Measurements from ENCODE around the gene BLOC1S6.
A peak's percentile ranks its signal among the peaks of the same experiment; 100 is the strongest.

Gene BLOC1S6

DNA sequence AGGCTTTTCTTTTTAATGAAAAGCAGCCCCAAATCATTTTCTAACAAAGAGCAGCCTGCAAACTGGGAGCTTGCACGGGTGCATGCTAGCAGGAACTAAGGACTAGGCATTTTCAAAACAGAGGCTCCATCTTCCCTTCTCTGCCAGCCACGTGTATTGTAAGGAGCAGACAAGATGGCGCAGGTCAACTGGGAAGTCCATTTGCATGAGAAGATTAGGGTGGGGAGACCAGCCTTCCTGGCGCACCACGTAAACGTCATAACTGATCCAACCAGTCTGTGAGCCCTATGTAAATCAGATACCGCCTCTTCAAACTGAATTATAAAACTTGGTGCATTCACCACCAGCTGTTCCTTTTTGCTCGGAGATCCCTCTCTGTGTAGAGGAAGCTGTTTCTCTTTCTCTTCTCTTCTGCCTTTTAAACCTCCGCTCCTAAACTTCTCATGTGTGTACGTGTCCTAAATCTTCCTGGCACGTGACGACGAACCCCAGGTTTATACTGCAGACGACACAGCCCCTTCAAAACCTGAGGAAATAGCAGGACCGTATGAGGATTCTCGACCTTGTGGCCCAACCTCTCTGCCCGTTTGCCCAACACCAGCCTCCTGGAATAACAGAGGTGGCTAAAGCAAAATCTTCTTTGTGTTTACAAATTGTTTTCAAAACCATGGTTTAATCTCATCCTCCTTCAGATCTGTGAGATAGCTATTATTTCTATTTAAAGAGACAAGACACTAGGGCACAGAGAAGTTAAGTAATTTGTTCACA is 38.2 kb upstream of the BLOC1S6 start:
- no peak overlapping the region for H3K4me3 ChIP-seq (ENCODE audit: low read depth, low read length)
- TF ChIP-seq CTCF (IDR thresholded peaks at IDR 0.05; ENCODE audit: low read depth, low read length), result no peak
- DNase-seq (ENCODE audit: low read depth, low spot score), result no peak
- in situ Hi-C loops (cut with HindIII; ENCODE audit: low sequenced_read_pairs), result no loop called here

DNA sequence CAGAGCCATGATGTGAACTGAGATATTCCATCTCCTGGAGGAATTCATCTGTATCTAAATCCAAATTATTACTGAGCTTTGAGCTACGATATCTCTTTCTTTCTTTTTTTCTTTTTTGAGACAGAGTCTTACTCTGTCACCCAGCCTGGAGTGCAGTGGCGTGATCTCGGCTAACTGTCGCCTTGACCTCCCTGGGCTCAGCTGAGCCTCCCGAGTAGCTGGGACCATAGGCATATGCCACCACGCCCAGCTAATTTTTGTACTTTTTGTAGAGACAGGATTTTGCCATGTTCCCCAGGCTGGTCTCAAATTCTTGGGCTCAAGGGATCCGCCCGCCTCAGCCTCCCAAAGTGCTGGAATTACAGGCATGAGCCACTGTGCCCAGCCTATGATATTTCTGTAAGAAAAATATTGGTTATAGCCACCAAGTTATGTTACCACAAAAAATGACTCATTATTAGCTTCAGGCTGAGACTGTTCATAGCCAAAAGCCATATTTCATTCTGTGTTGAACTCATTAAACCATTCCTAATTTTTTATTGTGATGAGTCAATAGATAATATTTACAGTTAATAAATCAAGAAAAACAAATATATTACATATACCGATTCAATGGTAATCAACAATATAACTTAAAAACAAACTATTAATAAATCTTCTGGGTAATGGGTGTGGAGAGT is 37.5 kb upstream of the BLOC1S6 start:
- DNase-seq (ENCODE audit: low read depth, low spot score), result peak; percentile 22
- TF ChIP-seq CTCF (IDR thresholded peaks at IDR 0.05; ENCODE audit: low read depth, low read length), result no peak
- no peak overlapping the region for H3K4me3 ChIP-seq (ENCODE audit: low read depth, low read length)
- in situ Hi-C loops (cut with HindIII; ENCODE audit: low sequenced_read_pairs), result no loop called here

- in situ Hi-C loops (cut with HindIII; ENCODE audit: low sequenced_read_pairs), result no loop called here
- TF ChIP-seq CTCF (IDR thresholded peaks at IDR 0.05; ENCODE audit: low read depth, low read length), result no peak
- peak; percentile 24 for DNase-seq (ENCODE audit: low read depth, low spot score)
- no peak overlapping the region for H3K4me3 ChIP-seq (ENCODE audit: low read depth, low read length)
These were observed 36.7 kb upstream of the BLOC1S6 start for GRCh38 chr15:45550436-45550835.

DNA sequence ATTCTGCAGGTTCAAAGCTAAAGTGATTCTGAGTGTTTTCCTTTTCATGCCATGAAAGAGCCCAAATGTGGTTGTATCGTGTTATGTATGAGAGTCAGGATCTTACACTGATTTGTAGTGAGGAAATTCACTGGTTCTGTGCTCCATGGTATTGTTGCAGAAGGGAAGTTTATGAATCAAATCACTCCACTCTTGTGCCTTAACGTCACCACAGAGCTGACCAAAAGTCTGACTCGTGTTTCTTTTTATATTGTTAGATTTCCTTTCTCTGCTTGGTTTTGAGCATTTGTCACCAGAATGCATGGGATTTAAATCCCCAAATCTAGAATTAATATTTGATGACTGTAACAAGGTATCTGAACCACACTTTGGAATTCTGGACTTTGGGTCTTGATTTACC is 35.5 kb upstream of the BLOC1S6 start:
- in situ Hi-C loops (cut with HindIII; ENCODE audit: low sequenced_read_pairs), result no loop called here
- no peak for TF ChIP-seq CTCF (IDR thresholded peaks at IDR 0.05; ENCODE audit: low read depth, low read length)
- no peak overlapping the region for H3K4me3 ChIP-seq (ENCODE audit: low read depth, low read length)
- no peak for DNase-seq (ENCODE audit: low read depth, low spot score)

- in situ Hi-C loops (cut with HindIII; ENCODE audit: low sequenced_read_pairs), result no loop called here
- no peak for DNase-seq (ENCODE audit: low read depth, low spot score)
- H3K4me3 ChIP-seq (ENCODE audit: low read depth, low read length), result no peak overlapping the region
- no peak for TF ChIP-seq CTCF (IDR thresholded peaks at IDR 0.05; ENCODE audit: low read depth, low read length)
These were observed 31.1 kb upstream of the BLOC1S6 start for GRCh38 chr15:45555934-45556608.

DNA sequence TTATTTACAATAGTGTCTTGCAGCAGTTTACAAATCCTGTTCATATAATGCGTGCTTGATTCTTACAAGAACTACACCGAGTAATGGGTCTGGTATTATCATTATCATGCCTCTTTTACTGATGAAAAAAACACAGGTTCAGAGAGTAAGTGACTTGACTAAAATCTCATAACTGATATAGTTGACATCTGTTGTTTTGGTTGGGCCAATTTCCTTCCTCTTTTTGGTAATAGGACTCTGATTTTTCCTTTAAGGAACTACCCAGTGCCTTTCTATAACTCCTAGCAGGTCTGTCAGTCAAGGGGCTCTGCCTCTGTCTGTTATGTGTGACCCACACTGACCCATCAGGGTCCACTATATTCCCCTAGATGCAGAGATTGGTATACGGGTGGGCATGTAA is 14.6 kb upstream of the BLOC1S6 start:
- in situ Hi-C loops (cut with HindIII; ENCODE audit: low sequenced_read_pairs), result no loop called here
- TF ChIP-seq CTCF (IDR thresholded peaks at IDR 0.05; ENCODE audit: low read depth, low read length), result no peak
- no peak for DNase-seq (ENCODE audit: low read depth, low spot score)
- H3K4me3 ChIP-seq (ENCODE audit: low read depth, low read length), result no peak overlapping the region
